Activated CD4-positive, alpha-beta T cell treated with anti-CD3 and anti-CD28 coated beads, Interleukin-2, amount 50 U/mL, for 24 hours (primary cell): ENCODE results near the gene UGT2B15.
"Not testable (repeated sequence)": the region's sequence is repeated elsewhere in the genome, so short reads cannot be mapped to it uniquely, and the experiment has no call there.

Experiments used
- DNase-seq, 2 donors: peaks; one replicate each; pipeline ENCODE4 v3.0.0-alpha.2; 2020; ENCODE audit warnings: low read depth in 1 of 2, low spot score in 1 of 2

Gene UGT2B15

DNA sequence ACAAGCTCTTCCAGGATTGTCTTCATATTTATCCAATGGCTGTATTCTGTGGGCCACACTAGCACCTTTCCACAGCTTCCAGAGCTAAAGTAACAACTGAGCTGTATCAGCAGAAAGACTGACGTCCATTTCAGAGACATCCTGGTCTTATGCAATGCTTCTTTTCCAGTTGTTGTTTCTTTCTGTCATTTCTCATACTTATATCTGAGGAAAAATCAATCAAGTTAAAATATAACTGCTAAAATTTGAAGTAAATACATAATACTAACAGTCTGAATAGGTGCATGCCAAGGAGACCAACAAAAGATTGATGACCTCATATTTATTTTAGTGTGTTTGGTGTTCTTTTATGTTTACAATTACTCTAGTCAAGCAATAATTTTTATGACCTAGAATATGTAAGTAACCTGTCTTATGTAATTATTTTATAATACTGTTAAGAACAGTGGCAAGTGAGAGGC is at the start of gene UGT2B15:
Gene UGT2B15, minus strand, starts transcription at position 174 of the 461 bp plus-strand sequence. Its CDS starts 34 bp downstream, at position 140.
- DNase-seq, result not testable (repeated sequence)

- DNase-seq, result no peak
Measured at GRCh38 chr4:68719075-68719473, 48.6 kb upstream of the UGT2B15 start.

DNA sequence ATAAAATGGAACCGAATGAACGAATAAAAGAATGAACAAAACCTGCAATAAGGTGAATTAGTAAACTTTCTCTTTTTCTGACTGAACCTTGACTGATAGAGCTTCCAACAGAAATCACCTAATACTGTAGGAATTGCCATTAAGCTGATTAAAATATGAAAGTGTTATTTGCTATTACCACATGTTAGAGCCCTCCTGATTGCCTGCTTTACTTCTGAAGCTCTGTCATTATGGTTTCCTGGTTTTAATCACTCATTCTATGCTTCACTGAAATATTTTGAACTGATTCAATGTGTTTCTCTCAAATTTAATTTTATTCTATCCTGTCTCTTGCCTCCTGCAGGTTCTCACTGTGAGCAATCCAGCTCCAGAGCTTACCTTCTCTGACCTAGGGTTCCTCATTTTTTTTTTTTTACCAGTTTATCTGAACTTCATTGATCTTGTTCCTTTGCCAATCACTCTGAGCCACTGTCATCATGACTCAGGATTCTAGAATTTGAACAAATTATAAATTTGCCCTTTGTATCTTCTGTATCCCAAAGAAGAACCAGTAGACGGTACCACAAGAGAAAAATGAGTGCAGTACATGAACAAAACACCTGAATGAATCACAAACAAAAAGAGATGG is 48.1 kb upstream of the UGT2B15 start:
- DNase-seq, result no peak

DNA sequence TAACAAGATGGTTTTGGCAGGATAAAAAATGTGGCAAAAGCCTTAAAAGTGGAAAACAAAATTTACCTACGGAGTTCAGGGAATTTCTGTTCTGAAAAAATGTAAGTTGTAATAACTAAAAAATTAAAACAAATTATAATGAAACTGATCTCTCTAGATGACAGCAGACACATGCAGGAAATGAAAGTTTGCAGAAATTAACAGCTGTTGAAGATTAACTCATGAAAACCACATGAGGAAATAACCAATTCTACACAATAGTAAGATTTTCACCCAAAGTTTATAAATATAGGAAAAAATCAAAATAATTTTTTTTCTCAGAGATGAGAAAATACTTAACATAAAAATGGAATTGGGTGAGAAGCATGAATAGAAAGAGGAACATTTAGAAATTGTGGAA is 47.5 kb upstream of the UGT2B15 start:
- DNase-seq, result no peak

- no peak for DNase-seq
Measured at GRCh38 chr4:68714400-68714799, 43.9 kb upstream of the UGT2B15 start.

DNA sequence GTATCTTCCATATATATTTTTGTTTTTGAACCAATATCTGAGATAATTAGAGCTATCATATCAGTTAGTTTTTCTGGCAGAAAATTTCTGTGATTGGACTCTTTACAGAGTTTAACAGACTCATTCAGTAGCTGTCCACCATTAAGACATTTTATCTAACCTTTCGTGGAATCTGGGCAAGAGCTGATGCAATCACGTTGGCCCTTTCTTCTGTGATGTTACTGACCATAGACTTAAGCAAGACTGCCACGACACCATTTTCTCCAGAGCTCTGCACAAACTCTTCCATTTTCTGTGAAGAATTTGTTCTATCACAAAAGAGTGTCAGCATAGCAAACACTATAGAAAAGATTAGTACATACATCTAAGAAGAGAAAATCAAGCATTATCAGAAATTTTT is 41.8 kb upstream of the UGT2B15 start:
- no peak for DNase-seq

DNA sequence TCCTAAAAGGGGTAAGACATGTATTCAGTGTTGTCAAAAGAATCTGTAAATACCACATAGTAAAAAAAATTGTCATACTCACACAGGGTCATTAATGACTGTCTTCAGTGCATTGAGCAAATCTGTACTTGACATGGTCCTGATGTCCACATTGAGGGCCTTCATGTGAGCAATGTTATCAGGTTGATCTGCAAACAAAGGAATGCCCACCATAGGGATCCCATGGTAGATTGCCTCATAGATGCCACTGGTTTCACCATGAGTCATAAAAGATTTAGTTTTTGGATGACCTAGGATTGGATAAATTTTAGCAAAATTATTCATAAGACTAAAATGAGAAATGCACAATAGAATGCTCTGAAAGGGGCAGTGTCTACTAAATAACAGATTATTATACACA is 38.1 kb upstream of the UGT2B15 start:
- DNase-seq, result no peak

GRCh38 chr4:68703168-68703567 is 32.7 kb upstream of the UGT2B15 start:
- not testable (repeated sequence) for DNase-seq

DNA sequence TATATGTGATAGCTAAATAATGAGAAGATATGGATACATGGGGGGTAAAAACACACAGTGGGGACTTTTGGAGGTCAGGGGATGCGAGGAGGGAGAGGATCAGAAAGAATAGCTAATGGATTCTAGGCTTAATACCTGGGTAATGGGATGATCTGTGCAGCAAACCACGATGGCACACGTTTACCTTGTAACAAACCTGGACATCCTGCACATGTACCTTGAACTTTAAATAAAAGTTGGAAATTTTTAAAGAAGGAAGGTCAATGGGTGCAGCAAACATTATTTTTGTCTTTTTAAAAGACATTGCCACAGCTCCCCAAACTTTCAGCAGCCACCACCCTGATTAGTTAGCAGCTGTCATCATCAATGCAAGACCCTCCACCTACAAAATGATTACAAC is 29.7 kb upstream of the UGT2B15 start:
- DNase-seq, result no peak

GRCh38 chr4:68693325-68694075 is 23.0 kb upstream of the UGT2B15 start:
- no peak for DNase-seq

DNA sequence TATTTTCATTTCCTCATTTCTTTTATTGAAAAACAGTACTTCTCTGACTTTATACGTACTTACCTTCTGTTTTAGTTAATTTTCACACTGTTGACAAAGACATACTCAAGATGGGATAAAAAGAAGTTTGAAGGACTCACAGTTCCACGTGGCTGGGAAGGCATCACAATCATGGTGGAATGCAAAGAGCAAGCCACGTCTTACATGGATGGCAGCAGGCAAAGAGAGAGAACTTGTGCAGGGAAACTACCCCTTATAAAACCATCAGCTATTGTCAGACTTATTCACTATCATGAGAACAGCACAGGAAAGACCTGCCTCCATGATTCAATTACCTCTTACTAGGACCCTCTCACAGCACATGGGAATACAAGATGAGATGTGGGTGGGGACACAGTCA is 20.7 kb upstream of the UGT2B15 start:
- DNase-seq, result no peak

DNA sequence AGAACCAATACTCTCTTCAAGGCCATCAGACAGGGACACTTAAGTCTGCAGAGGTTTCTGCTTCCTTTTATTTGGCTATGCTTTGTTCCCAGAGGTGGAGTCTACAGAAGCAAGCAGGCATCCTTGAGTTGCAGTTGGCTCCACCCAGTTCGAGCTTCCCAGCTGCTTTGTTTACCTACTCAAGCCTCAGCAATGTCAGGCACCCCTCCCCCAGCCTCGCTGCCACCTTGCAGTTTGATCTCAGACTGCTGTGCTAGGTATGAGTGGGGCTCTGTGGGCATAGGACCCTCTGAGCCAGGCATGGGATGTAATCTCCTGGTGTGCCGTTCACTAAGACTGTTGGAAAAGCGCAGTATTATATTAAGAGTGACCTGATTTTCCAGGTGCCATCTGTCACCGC is 12.6 kb upstream of the UGT2B15 start:
- no peak for DNase-seq

- DNase-seq, result not testable (repeated sequence)
Measured at GRCh38 chr4:68681298-68681697, 10.8 kb upstream of the UGT2B15 start.

GRCh38 chr4:68673143-68673542 is 2.7 kb upstream of the UGT2B15 start:
- DNase-seq, result no peak

- not testable (repeated sequence) for DNase-seq
Measured at GRCh38 chr4:68671217-68671616, 765 bp upstream of the UGT2B15 start.

- DNase-seq, result not testable (repeated sequence)
Measured at GRCh38 chr4:68668537-68669163, 1.8 kb downstream of the UGT2B15 start.

DNA sequence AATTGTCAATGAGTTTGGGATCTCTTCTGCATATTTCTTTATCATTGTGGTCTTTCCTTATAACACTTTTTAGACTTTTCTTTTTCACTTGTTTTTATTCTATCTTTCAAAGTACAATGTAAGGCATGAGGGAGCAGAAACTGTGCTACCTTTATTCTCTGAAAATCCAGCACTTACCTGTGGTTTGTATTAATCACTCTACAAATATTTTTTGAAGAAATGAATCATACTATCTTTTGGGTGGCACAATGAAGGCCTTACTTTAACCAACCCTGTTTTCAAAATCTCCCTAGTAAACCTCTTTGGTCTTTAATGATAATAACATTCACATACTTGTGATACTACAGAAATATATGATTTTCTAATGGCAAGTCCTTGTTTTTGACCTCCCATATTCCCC is 2.9 kb downstream of the UGT2B15 start:
- DNase-seq, result not testable (repeated sequence)

- DNase-seq, result not testable (repeated sequence)
Measured at GRCh38 chr4:68664721-68665120, 5.7 kb downstream of the UGT2B15 start.

DNA sequence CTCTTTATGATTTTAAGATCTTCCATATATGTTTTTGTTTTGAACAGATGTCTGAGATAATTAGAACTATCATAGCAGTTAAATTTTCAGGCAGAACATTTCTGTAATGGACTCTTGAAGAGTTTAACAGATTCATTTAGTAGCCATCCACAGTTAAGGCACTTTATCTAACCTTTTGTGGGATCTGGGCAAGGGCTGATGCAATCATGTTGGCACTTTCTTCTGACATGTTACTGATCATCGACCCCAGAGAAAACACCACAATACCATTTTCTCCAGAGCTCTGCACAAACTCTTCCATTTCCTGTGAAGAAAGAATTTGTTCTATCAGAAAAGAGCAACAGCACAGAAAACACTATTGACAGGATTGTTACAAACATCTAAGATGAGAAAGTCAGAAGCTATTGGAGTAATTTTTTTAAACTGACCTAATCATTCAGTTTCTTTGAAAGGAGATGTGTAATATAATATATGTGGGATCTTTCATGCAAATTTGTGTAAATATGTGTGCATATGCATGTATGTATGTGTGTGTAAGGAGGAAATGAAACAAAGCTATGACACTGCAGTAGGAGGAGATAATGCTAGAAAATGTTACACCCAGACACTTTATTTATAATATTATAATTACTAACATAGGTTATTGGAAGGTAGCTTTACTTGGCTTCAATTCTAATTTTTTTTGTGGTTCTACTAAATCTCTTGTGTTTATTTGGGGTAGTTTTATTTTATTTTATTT is 7.4 kb downstream of the UGT2B15 start:
- not testable (repeated sequence) for DNase-seq

DNA sequence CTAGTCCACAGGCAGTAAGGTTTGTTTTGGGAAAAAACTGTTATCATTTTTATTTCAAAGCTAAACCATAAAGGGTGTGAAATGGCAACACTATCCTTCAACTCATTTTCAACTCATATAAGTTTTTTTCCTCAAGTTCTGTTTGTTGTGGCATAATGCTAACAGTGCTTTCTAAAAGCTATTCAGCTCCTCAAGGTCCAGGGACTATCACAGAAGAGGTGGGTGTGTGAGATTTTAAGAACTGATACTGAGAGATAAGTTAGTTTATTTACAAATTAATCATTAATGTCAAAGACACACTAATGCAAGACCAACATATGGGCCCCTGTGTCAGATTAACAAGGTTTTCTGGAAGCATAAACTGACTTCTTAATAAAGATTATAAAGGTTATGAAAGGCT is 11.8 kb downstream of the UGT2B15 start:
- DNase-seq, result no peak

DNA sequence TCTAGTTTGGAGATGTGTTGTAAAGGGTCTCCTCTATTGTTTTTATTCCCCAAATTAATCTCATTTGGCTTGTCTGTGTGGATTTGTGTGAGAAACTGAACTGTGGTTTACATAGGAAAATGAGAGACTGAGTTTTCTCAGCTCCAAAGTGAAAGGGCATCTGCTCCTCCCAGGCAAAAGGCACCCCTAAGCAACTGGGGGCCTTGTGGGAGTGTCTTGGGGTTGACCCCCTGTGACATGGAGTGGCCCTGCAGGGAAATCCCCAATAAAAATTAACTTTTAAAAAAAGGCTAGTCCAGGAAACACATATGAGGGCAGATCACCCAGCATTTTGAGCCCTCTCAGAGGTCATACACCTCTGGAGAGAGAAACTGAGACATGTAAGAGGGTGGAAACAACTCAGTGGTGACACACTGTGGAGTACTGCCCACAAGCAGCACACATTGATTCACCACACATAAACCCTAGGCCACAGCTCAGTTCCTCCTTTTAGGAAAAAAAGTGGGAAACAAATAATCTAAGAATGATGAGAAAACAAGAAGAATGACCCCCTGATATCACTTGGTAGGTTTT is 13.3 kb downstream of the UGT2B15 start:
- DNase-seq, result not testable (repeated sequence)
